Esophagus muscularis mucosa (tissue), 4 donors: ENCODE measurements around the gene PFDN1. TPM values are rescaled to one million over a fixed set of nuclear protein-coding genes. Genes with fewer than 3 reads are reported as not detected.

Source experiments
- DNase-seq: peaks from one replicate; pipeline ENCODE4 v3.0.0-alpha.2; 2017; ENCODE audit errors: extremely low spot score
- H3K27ac ChIP-seq, 4 donors: fragments of 200-600 bp; sonication (generic); replicated peaks in 1 of 4; 1 replicate in 3 of 4; 2 replicates in 1 of 4; pipeline ENCODE4 v1.5.1; 2016 to 2019; ENCODE audit warnings: mild to moderate bottlenecking in 1 of 4
- H3K27me3 ChIP-seq, 4 donors: fragments of 200-600 bp; sonication (generic); one replicate each; pipeline versions ENCODE4 v1.5.1 to v1.6.0; 2016 to 2019
- H3K36me3 ChIP-seq, 4 donors: fragments of 200-600 bp; sonication (generic); one replicate each; pipeline ENCODE4 v1.5.1; 2016 to 2019
- H3K4me1 ChIP-seq, 4 donors: fragments of 200-600 bp; sonication (generic); one replicate each; pipeline ENCODE4 v1.5.1; 2016 to 2019
- H3K4me3 ChIP-seq, 4 donors: fragments of 200-600 bp; sonication (generic); 1 replicate in 2 of 4; 2 replicates in 2 of 4; pipeline ENCODE4 v1.5.1; 2016 to 2019; ENCODE audit warnings: mild to moderate bottlenecking in 4 of 4, moderate library complexity in 1 of 4
- H3K9me3 ChIP-seq, 4 donors: fragments of 200-600 bp; sonication (generic); 1 replicate in 3 of 4; 2 replicates in 1 of 4; pipeline ENCODE4 v1.5.1; 2016 to 2019
- CTCF ChIP-seq, 3 experiments: fragments of 200-600 bp in 2 of 3; fragments of 450-650 bp in 1 of 3; sonication (generic) in 2 of 3; IDR thresholded peaks; one replicate each; pipeline ENCODE4 v1.5.1; 2017 to 2019; ENCODE audit warnings: antibody characterized with exemption in 3 of 3, mild to moderate bottlenecking in 2 of 3, moderate library complexity in 1 of 3
- EP300 ChIP-seq: sonication (generic); formaldehyde crosslinking; IDR thresholded peaks from one replicate; pipeline ENCODE4 v1.6.1; 2017; ENCODE audit warnings: antibody characterized with exemption
- POLR2A ChIP-seq: fragments of 450-650 bp; IDR thresholded peaks from one replicate; pipeline ENCODE4 v1.6.1; 2017; ENCODE audit warnings: antibody characterized with exemption, moderate library complexity, mild to moderate bottlenecking, low read depth
- POLR2AphosphoS5 ChIP-seq, 2 donors: sonication (generic); formaldehyde crosslinking; IDR thresholded peaks; one replicate each; pipeline ENCODE4 v1.6.1; 2017; ENCODE audit warnings: antibody characterized with exemption in 2 of 2
- WGBS: methylation state at CpG from one replicate; pipeline ENCODE4 v1.1.5; 2018; 5-methylcytosine and 5-hydroxymethylcytosine counted together
- intact Hi-C: fragments of 100-400 bp; cut with DNase I; formaldehyde crosslinking; loops from one replicate; pipeline ENCODE4 v1.15.1; 2023
- total RNA-seq, 4 donors: library from RNA; depleted of rRNA; stranded (reverse); fragments of >200 nt; gene quantifications; one replicate each; pipeline versions ENCODE4 v1.1.0 to v1.2.1, GENCODE V29; 2016

PFDN1 gene
- total RNA-seq, 4 donors from 2014 or later = 84.8 to 126 (median 101) TPM

- no peak for DNase-seq
- Histone ChIP-seq H3K9me3 (no peaks in the 10 kb centered on the region), H3K4me1 (peaks cover 27 to 34% (median 31%) of the 10 kb centered on the region in 4 donors), H3K27ac (peak overlapping the region; percentile 59 to 81 (median 66)), H3K4me3 (no peak overlapping the region), H3K27me3 (no peaks in the 10 kb centered on the region), H3K36me3 (no peaks in the 10 kb centered on the region)
- TF ChIP-seq POLR2AphosphoS5 (IDR thresholded peaks at IDR 0.05) (no peak), EP300 (no peak), CTCF (IDR thresholded peaks at IDR 0.05) (no peak), POLR2A (no peak)
- 92% methylated on average over 7 of the region's 7 CpGs for WGBS
- intact Hi-C loops = no loop called here
Measured at GRCh38 chr5:140312791-140313189, 9.9 kb upstream of the PFDN1 start.

DNA sequence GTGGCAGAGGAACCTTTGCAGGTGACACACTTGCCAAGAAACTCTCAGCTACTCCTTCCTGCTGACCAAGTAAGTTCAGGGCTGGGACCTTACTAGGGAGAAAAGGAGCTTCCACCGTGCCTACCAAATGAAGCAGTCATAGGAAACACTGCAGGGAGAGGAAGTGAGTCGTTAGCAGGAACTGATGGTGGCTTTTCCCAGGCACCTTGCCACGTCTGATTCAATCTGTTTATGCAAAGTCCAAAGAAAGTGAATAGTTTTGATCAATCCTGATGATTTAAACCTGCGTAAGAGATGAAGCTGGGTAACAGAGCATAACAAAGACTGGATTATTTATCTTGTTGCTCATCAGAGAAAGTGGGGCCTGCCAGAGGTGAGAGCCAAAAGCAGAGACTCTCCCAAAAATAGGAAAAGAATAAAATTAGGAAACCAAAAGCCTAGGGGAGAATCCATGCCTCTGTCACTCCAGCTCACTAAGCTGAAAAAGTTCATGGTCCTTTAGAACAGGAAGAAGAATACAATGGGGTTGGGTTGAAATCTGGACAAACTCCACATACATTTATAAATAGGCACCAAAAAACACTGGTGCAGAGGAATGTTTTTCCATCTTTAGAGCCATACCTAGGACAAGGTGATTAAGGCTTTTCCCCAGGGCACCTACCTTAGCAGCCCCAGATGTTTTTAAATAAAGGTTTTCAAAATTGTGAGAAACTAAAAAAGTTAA lies 9.3 kb upstream of the PFDN1 start:
- peak overlapping the region; percentile 59 to 81 (median 66) for H3K27ac ChIP-seq
- no peak overlapping the region for H3K4me3 ChIP-seq
- no peaks in the 10 kb centered on the region for H3K36me3 ChIP-seq
- H3K9me3 ChIP-seq = no peaks in the 10 kb centered on the region
- H3K27me3 ChIP-seq = no peaks in the 10 kb centered on the region
- peak; percentile 57 to 59 for TF ChIP-seq POLR2AphosphoS5 (IDR thresholded peaks at IDR 0.05)
- TF ChIP-seq CTCF (IDR thresholded peaks at IDR 0.05) = no peak
- peaks cover 27 to 34% (median 31%) of the 10 kb centered on the region in 4 donors for H3K4me1 ChIP-seq
- 19% methylated on average over 4 of the region's 4 CpGs for WGBS
- DNase-seq = no peak
- intact Hi-C loops = no loop called here

GRCh38 chr5:140311011-140311467 lies 8.1 kb upstream of the PFDN1 start:
- WGBS = 73% methylated on average over 5 of the region's 5 CpGs
- TF ChIP-seq POLR2A (no peak), CTCF (IDR thresholded peaks at IDR 0.05) (no peak), EP300 (no peak), POLR2AphosphoS5 (IDR thresholded peaks at IDR 0.05) (no peak)
- Histone ChIP-seq H3K4me1 (peaks cover 27 to 34% (median 31%) of the 10 kb centered on the region in 4 donors), H3K27me3 (no peaks in the 10 kb centered on the region), H3K9me3 (no peaks in the 10 kb centered on the region), H3K4me3 (no peak overlapping the region), H3K36me3 (no peaks in the 10 kb centered on the region), H3K27ac (peak overlapping the region; percentile 59 to 81 (median 66))
- no peak for DNase-seq
- intact Hi-C loops = no loop called here

DNA sequence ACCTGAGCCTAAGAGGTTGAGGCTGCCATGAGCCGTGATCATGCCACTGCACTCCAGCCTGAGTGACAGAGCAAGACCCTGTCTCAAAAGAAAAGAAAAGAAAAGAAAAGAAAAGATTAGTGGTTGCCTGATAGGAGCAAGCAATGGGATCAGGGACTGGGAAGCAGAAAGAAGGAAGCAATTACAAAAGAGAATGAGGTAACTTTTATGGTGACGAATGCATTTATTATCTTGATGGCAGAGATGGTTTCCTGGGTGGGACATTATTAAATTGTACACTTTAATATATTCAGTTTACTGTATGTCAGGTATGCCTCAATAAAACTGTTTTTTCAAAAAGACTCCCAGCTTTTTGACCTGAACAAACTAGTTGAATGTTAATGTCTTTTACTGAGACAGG lies 7.5 kb upstream of the PFDN1 start:
- peaks cover 27 to 34% (median 31%) of the 10 kb centered on the region in 4 donors for H3K4me1 ChIP-seq
- intact Hi-C loops = no loop called here
- no peaks in the 10 kb centered on the region for H3K9me3 ChIP-seq
- H3K36me3 ChIP-seq = no peaks in the 10 kb centered on the region
- H3K27ac ChIP-seq = peak overlapping the region; percentile 59 to 81 (median 66)
- no peaks in the 10 kb centered on the region for H3K27me3 ChIP-seq
- no peak for TF ChIP-seq CTCF (IDR thresholded peaks at IDR 0.05)
- TF ChIP-seq EP300 = no peak
- no peak for TF ChIP-seq POLR2A
- TF ChIP-seq POLR2AphosphoS5 (IDR thresholded peaks at IDR 0.05) = no peak
- H3K4me3 ChIP-seq = no peak overlapping the region
- WGBS = 76% methylated on average over 2 of the region's 2 CpGs
- no peak for DNase-seq
